Stomach smooth muscle (tissue), 2 donors: ENCODE results near the gene PSME1.

Experiments
- H3K27ac ChIP-seq: one replicate; pipeline ENCODE4 v1.7.0; 2013; ENCODE audit warnings: mild to moderate bottlenecking, low read length, inconsistent platforms
- H3K27me3 ChIP-seq, 2 donors: one replicate each; pipeline ENCODE4 v1.7.0; 2013; ENCODE audit warnings: low read length in 2 of 2; ENCODE audit not compliant: insufficient read depth in 2 of 2, control insufficient read depth in 1 of 2
- H3K36me3 ChIP-seq, 2 donors: one replicate each; pipeline ENCODE4 v1.7.0; 2013; ENCODE audit warnings: low read length in 2 of 2; ENCODE audit not compliant: control insufficient read depth in 2 of 2, insufficient read depth in 2 of 2
- H3K4me1 ChIP-seq: one replicate; pipeline ENCODE4 v1.7.0; 2013; ENCODE audit warnings: low read length; ENCODE audit not compliant: control insufficient read depth, insufficient read depth
- H3K4me3 ChIP-seq, 2 donors: one replicate each; pipeline ENCODE4 v1.7.0; 2013; ENCODE audit warnings: low read length in 2 of 2
- H3K9ac ChIP-seq, 2 donors: one replicate each; pipeline ENCODE4 v1.7.0; 2013; ENCODE audit warnings: low read length in 2 of 2, mild to moderate bottlenecking in 1 of 2
- H3K9me3 ChIP-seq, 2 donors: one replicate each; pipeline ENCODE4 v1.7.0; 2013; ENCODE audit warnings: low read length in 2 of 2; ENCODE audit not compliant: control insufficient read depth in 2 of 2
- donor health status: healthy.
- donor health status: Pancreatic carcinoma.

PSME1 gene

GRCh38 chr14:24160850-24161804, 25.1 kb downstream of the PSME1 start, which contains the start of gene IRF9:
IRF9 (plus strand) TSS chr14:24161265; CDS start chr14:24162145, 880 bp downstream.
- H3K4me1 ChIP-seq: peaks cover 26% of the 10 kb centered on the region
- H3K9ac ChIP-seq: peak within 1 kb of the TSS; percentile 91 to 96
- peaks cover 52 to 60% of the 10 kb centered on the region in 2 donors for H3K36me3 ChIP-seq
- peak within 1 kb of the TSS; percentile 88 for H3K27ac ChIP-seq
- H3K9me3 ChIP-seq: no peaks in the 10 kb centered on the region
- peak within 1 kb of the TSS; percentile 91 to 98 for H3K4me3 ChIP-seq
- no peaks in the 10 kb centered on the region for H3K27me3 ChIP-seq

GRCh38 chr14:24162093-24162492, 26.1 kb downstream of the PSME1 start:
- no peaks in the 10 kb centered on the region for H3K27me3 ChIP-seq
- H3K9me3 ChIP-seq: no peaks in the 10 kb centered on the region
- H3K4me3 ChIP-seq: peak overlapping the region; percentile 91 to 98
- peaks cover 26% of the 10 kb centered on the region for H3K4me1 ChIP-seq
- peak overlapping the region; percentile 88 for H3K27ac ChIP-seq
- H3K36me3 ChIP-seq: peaks cover 56 to 58% of the 10 kb centered on the region in 2 donors
- peak overlapping the region; percentile 91 to 96 for H3K9ac ChIP-seq

DNA sequence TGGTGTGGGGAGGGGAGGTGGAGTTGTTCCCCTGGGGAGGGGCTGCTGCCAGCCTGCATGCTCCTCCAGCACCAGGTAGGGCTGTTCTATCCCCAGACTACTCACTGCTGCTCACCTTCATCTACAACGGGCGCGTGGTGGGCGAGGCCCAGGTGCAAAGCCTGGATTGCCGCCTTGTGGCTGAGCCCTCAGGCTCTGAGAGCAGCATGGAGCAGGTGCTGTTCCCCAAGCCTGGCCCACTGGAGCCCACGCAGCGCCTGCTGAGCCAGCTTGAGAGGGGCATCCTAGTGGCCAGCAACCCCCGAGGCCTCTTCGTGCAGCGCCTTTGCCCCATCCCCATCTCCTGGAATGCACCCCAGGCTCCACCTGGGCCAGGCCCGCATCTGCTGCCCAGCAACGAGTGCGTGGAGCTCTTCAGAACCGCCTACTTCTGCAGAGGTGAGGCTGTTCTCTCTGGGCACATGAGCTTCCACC, 28.6 kb downstream of the PSME1 start:
- Histone ChIP-seq H3K4me3 (no peak overlapping the region), H3K36me3 (peaks cover 45 to 55% of the 10 kb centered on the region in 2 donors), H3K27ac (no peak overlapping the region)

GRCh38 chr14:24165785-24166184, 29.8 kb downstream of the PSME1 start:
- peaks cover 22% of the 10 kb centered on the region for H3K4me1 ChIP-seq
- H3K4me3 ChIP-seq: no peak overlapping the region
- no peak overlapping the region for H3K9ac ChIP-seq
- no peaks in the 10 kb centered on the region for H3K9me3 ChIP-seq
- peaks cover 36 to 50% of the 10 kb centered on the region in 2 donors for H3K36me3 ChIP-seq
- H3K27ac ChIP-seq: no peak overlapping the region
- H3K27me3 ChIP-seq: no peaks in the 10 kb centered on the region

More for the DNA sequence above, 28.6 kb downstream of the PSME1 start:
- H3K9me3 ChIP-seq: no peaks in the 10 kb centered on the region
- H3K27me3 ChIP-seq: no peaks in the 10 kb centered on the region
- H3K4me1 ChIP-seq: peaks cover 26% of the 10 kb centered on the region
- no peak overlapping the region for H3K9ac ChIP-seq

DNA sequence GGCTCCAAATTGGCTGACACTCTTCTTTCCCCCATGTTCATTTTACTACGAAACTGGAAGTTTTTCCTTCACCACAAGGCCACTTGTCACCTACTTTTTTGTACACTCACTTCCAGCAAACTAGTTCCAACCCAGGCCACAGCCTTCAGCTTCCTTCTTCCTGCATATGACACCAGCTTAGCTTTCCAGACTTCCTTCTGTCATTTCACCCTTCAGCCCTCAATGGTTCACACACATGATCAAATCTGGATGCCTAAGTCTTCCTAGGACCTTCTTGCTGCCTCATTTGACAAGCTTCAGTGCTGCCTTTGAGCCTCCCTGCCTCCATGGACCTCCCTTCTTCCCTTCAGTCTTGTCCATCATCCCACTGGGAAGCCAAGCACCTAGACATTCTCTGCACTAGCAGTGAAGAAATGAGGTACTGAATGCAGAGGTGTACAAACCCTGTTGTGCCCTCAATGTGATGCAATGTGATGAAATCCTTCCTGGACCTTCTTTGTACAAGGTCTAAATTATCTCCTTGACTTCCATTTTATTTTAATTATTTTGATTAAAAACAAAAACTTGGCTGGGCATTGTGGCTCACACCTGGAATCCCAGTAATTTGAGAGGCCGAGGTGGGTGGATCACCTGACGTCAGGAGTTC, 31.6 kb downstream of the PSME1 start:
- Histone ChIP-seq H3K4me1 (peaks cover 17% of the 10 kb centered on the region), H3K4me3 (no peak overlapping the region), H3K27ac (no peak overlapping the region), H3K9ac (no peak overlapping the region), H3K27me3 (no peaks in the 10 kb centered on the region), H3K9me3 (no peaks in the 10 kb centered on the region), H3K36me3 (peaks cover 36 to 50% of the 10 kb centered on the region in 2 donors)

DNA sequence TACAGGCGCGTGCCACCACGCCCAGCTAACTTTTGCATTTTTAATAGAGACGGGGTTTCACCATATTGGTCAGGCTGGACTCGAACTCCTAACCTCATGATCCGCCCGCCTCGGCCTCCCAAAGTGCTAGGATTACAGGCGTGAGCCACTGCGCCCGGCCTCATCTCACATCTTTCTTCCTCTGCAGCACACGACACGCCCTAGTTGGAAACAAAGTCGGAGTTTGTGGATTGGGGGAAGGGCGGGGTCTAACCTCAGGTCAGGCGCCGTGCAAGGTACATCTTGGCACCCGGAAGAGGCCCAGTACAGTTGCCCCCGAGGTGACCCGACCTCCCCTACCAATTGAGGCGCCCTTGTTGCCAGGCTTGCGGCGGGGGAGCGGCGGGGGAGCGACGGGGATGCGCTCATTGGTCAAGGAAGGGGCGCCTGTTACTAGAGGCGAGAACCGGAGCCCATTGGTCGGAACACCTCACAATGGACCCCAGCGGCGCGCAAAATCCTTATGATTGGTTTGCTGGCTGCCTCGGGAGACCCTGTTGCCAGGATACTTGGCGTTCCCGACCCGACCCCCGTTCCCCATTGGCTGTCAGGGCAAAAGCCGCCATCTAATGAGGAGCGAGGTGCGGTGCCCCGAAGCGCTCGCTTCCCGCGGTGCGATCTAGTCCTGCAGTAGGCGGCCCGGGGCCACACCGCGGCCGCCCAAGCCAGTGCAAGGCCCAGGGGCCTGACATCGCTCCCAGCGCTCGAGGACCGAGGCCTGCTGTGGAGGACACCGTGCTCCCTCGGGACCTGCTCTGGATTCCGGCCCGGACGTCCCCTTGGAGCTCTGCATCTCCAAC, 35.6 kb downstream of the PSME1 start, which contains the start of gene REC8:
Gene REC8 (plus strand): TSS at position 659 of the 839 bp plus-strand sequence. CDS start 473 bp downstream, outside the sequence.
- peaks cover 6 to 16% of the 10 kb centered on the region in 2 donors for H3K36me3 ChIP-seq
- H3K9ac ChIP-seq: peak within 1 kb of the TSS; percentile 21 to 48
- no peaks in the 10 kb centered on the region for H3K9me3 ChIP-seq
- no peaks in the 10 kb centered on the region for H3K27me3 ChIP-seq
- H3K4me1 ChIP-seq: peaks cover 14% of the 10 kb centered on the region
- peak within 1 kb of the TSS; percentile 58 to 74 for H3K4me3 ChIP-seq
- H3K27ac ChIP-seq: peak within 1 kb of the TSS; percentile 37

DNA sequence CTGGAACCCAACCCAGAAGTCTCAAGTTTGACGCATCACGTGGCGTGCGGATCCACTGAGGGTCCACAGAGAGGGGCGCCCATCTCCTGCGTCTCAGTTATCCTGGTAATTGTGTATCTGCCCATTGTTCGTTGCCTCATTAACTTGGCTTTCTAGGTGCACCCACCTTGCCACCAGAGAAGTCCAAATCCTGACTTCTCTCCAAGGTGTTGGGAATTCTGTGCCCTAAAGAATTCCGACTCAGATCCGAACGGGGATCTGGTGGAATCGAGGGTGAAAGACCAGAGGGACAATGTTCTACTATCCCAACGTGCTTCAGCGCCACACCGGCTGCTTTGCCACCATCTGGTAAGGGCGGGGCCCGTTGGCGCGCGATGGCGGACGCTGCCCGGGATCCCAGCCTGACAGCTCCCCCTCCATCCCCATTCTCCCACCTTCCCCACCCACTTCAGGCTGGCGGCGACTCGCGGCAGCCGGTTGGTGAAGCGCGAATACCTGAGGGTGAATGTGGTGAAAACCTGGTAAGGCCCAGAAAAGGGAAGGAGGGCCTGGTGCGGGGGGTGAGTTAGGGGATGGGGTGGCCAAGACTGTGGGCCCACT, 36.4 kb downstream of the PSME1 start:
- peaks cover 4 to 16% of the 10 kb centered on the region in 2 donors for H3K36me3 ChIP-seq
- peak overlapping the region; percentile 21 to 48 for H3K9ac ChIP-seq
- H3K4me1 ChIP-seq: peaks cover 14% of the 10 kb centered on the region
- H3K27ac ChIP-seq: peak overlapping the region; percentile 24
- H3K27me3 ChIP-seq: no peaks in the 10 kb centered on the region
- H3K4me3 ChIP-seq: peak overlapping the region; percentile 58 to 74
- no peaks in the 10 kb centered on the region for H3K9me3 ChIP-seq

DNA sequence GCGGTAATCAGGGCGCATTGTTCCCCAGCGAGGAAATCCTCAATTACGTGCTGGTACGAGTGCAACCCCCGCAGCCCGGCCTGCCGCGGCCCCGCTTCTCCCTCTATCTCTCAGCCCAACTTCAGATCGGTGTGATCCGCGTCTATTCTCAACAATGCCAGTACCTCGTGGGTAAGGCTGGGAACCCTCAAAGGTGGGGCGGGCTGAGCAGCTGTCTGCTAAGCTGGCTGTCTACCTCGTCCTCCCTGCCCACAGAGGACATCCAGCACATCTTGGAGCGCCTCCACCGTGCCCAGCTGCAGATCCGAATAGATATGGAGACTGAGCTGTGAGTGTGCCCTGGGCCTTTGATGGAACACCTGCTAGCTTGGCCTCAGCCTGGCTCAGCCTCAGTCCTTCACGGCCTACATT, 36.9 kb downstream of the PSME1 start:
- H3K4me1 ChIP-seq: peaks cover 14% of the 10 kb centered on the region
- H3K9me3 ChIP-seq: no peaks in the 10 kb centered on the region
- no peaks in the 10 kb centered on the region for H3K27me3 ChIP-seq
- H3K9ac ChIP-seq: peak overlapping the region; percentile 13 to 48
- peak overlapping the region in 1 of 2 donors; percentile 74 for H3K4me3 ChIP-seq
- H3K27ac ChIP-seq: peak overlapping the region; percentile 24
- H3K36me3 ChIP-seq: peaks cover 4 to 12% of the 10 kb centered on the region in 2 donors

- no peak overlapping the region for H3K27ac ChIP-seq
- H3K36me3 ChIP-seq: peaks cover 6 to 18% of the 10 kb centered on the region in 2 donors
- H3K9me3 ChIP-seq: no peaks in the 10 kb centered on the region
- no peak overlapping the region for H3K4me3 ChIP-seq
- H3K4me1 ChIP-seq: peaks cover 18% of the 10 kb centered on the region
- H3K9ac ChIP-seq: no peak overlapping the region
- no peaks in the 10 kb centered on the region for H3K27me3 ChIP-seq
Observed at GRCh38 chr14:24176599-24176998, 40.6 kb downstream of the PSME1 start.
